ENCODE measurements around the gene CHRDL2. TPM values are rescaled to one million over a fixed set of nuclear protein-coding genes. Genes with fewer than 3 reads are reported as not detected.
A peak's percentile ranks its signal among the peaks of the same experiment; 100 is the strongest.

The CHRDL2 gene
- total RNA-seq, 4 donors from 2014 or later: 0.20 TPM; not detected in 3

DNA sequence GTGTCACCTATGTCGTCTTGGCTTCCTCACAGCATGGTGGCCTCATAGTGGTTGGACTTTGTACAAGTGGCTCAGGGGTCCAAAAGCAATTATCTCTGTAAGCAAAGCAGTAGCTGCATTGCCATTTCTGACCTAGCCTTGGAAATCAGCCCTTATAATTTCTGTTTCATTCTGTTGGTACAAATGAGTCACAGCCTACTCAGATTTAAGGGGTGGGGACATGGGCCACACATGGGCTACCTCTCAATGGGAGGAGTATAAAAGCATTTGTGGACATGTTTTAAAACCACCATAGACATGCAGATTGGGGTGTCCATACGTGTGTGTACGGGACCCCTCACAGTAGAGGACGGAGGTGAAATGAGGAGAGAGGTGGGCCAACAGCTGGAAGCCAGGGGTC, 41.6 kb downstream of the CHRDL2 start:
- in situ Hi-C loops (cut with MboI; ENCODE audit: low sequenced_read_pairs in 4 of 4) (no loop called here), intact Hi-C loops (cut with DNase I; ENCODE audit: low total_unique reads) (no loop called here)
- no peaks in the 10 kb centered on the region for H3K27me3 ChIP-seq
- DNase-seq (no peak), ATAC-seq (no peak)
- H3K9me3 ChIP-seq: no peaks in the 10 kb centered on the region
- H3K36me3 ChIP-seq: no peaks in the 10 kb centered on the region
- no peak overlapping the region for H3K27ac ChIP-seq
- no peaks in the 10 kb centered on the region for H3K4me1 ChIP-seq
- H3K4me3 ChIP-seq: no peak overlapping the region
- TF ChIP-seq, protein P1, sequence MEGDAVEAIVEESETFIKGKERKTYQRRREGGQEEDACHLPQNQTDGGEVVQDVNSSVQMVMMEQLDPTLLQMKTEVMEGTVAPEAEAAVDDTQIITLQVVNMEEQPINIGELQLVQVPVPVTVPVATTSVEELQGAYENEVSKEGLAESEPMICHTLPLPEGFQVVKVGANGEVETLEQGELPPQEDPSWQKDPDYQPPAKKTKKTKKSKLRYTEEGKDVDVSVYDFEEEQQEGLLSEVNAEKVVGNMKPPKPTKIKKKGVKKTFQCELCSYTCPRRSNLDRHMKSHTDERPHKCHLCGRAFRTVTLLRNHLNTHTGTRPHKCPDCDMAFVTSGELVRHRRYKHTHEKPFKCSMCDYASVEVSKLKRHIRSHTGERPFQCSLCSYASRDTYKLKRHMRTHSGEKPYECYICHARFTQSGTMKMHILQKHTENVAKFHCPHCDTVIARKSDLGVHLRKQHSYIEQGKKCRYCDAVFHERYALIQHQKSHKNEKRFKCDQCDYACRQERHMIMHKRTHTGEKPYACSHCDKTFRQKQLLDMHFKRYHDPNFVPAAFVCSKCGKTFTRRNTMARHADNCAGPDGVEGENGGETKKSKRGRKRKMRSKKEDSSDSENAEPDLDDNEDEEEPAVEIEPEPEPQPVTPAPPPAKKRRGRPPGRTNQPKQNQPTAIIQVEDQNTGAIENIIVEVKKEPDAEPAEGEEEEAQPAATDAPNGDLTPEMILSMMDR (IDR thresholded peaks at IDR 0.05 in 4 of 5, conservative IDR thresholded peaks at IDR 0.05 in 1 of 5): no peak
- no peak for TF ChIP-seq POLR2A (IDR thresholded peaks at IDR 0.05)

DNA sequence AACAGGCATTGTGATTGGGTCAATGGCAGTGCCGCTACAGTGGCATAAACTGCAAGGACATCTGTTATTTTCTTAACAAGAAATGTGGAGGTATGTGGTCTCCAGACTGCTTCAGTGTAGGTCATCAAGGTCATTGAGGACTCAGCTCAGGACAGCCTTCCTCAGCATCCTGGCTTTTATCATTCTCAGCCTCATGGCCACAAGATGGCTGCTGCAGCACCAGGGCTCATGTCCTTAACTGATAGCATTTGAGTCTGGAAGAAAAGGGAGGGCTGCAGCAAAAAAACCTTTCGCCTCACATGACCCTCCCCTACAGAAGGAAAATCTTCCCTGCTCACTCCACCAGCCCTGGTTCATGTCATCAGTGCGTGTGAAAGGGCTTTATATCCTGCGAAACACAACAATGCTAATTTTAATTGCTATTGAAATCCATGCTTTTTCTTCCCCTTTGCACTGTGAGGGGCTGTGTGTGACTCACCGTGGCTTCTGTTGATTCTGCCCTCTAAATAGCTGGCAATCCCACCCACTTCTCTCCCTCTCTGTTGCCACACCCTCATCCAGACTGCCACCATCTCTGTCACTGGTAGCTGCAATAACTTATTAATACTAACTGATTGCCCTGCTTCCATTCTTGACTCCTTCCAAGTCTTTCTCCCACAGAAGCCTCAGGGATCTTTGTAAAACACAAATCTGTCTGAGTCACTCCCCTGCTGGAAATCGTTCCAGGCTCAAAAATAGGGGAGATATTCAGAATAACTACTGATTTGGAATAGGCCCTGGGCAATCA, 43.8 kb downstream of the CHRDL2 start:
- Histone ChIP-seq H3K27ac (no peak overlapping the region), H3K9me3 (no peaks in the 10 kb centered on the region), H3K27me3 (no peaks in the 10 kb centered on the region), H3K4me1 (peaks cover under 1% of the 10 kb centered on the region in 2 donors), H3K4me3 (no peak overlapping the region), H3K36me3 (no peaks in the 10 kb centered on the region)
- intact Hi-C loops (cut with DNase I; ENCODE audit: low total_unique reads): no loop called here
- no peak for TF ChIP-seq POLR2A (IDR thresholded peaks at IDR 0.05)
- TF ChIP-seq, protein P1 (IDR thresholded peaks at IDR 0.05 in 4 of 5, conservative IDR thresholded peaks at IDR 0.05 in 1 of 5): no peak
- DNase-seq (no peak), ATAC-seq (no peak)
- in situ Hi-C loops (cut with MboI; ENCODE audit: low sequenced_read_pairs in 4 of 4): no loop called here

DNA sequence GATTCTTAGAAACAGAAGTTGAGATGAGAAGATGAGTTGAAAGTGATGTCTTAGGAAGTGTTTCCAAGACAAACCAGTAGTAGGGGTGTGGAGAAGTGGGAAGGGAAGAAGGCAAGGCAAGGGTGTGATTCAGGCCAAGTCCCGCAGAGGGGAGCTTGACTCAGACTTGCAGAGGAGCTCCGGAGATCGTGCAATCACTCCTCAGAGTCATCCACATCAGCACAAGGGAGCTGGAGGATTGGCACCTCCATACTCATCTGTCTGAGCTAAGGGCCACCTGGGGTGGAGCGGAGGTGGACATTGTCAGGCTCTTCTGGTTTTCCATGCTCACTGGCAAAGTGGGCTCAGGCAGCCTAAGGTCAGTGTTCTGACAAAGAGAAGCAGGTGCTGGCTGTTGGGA, 44.4 kb downstream of the CHRDL2 start:
- DNase-seq (no peak), ATAC-seq (no peak)
- TF ChIP-seq, protein P1 (IDR thresholded peaks at IDR 0.05 in 4 of 5, conservative IDR thresholded peaks at IDR 0.05 in 1 of 5): no peak
- no peak for TF ChIP-seq POLR2A (IDR thresholded peaks at IDR 0.05)
- Histone ChIP-seq H3K4me3 (no peak overlapping the region), H3K27me3 (no peaks in the 10 kb centered on the region), H3K4me1 (peaks cover 7% of the 10 kb centered on the region in 2 donors), H3K9me3 (no peaks in the 10 kb centered on the region), H3K27ac (no peak overlapping the region), H3K36me3 (no peaks in the 10 kb centered on the region)
- intact Hi-C loops (cut with DNase I; ENCODE audit: low total_unique reads) (no loop called here), in situ Hi-C loops (cut with MboI; ENCODE audit: low sequenced_read_pairs in 4 of 4) (no loop called here)

DNA sequence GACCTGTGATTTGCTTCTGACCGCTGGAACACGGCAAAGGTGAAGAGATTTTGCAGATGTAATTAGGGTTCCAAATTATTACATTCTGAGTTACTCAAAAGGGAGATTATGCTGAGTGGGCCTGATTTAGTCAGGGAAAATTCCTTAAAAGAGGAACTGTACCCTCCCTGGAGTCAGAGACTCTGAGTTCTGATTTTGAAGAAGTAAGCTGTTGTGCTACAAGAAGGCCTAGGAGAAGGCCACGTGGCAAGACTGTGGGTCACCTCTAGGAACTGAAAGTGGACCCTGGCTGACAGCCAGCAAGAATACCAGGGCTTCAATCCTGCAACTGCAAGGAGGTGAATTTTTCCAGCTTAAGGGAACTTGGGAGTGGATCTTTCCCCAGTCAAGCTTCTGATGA, 45.3 kb downstream of the CHRDL2 start:
- TF ChIP-seq, protein P1 (IDR thresholded peaks at IDR 0.05 in 4 of 5, conservative IDR thresholded peaks at IDR 0.05 in 1 of 5): no peak
- no peak for TF ChIP-seq POLR2A (IDR thresholded peaks at IDR 0.05)
- in situ Hi-C loops (cut with MboI; ENCODE audit: low sequenced_read_pairs in 4 of 4) (no loop called here), intact Hi-C loops (cut with DNase I; ENCODE audit: low total_unique reads) (no loop called here)
- no peak overlapping the region for H3K4me3 ChIP-seq
- DNase-seq: peak in 1 of 2 donors; percentile 36
- H3K27ac ChIP-seq: no peak overlapping the region
- ATAC-seq: no peak
- peaks cover 11 to 13% of the 10 kb centered on the region in 2 donors for H3K4me1 ChIP-seq
- no peaks in the 10 kb centered on the region for H3K27me3 ChIP-seq
- no peaks in the 10 kb centered on the region for H3K36me3 ChIP-seq
- H3K9me3 ChIP-seq: no peaks in the 10 kb centered on the region

Data from gastrocnemius medialis (tissue), 4 donors.